HG03060 (cell line): Measurements from ENCODE around the gene ALMS1.
"Not testable (repeated sequence)": the region's sequence is repeated elsewhere in the genome, so short reads cannot be mapped to it uniquely, and the experiment has no call there.

ENCODE experiments used
- ATAC-seq: cut with Tn5 transposase; IDR thresholded peaks from one replicate; pipeline ENCODE4 v1.9.1; 2021; ENCODE audit warnings: low read depth, moderate number of reproducible peaks; ENCODE audit not compliant: unreplicated experiment

ALMS1 gene

DNA sequence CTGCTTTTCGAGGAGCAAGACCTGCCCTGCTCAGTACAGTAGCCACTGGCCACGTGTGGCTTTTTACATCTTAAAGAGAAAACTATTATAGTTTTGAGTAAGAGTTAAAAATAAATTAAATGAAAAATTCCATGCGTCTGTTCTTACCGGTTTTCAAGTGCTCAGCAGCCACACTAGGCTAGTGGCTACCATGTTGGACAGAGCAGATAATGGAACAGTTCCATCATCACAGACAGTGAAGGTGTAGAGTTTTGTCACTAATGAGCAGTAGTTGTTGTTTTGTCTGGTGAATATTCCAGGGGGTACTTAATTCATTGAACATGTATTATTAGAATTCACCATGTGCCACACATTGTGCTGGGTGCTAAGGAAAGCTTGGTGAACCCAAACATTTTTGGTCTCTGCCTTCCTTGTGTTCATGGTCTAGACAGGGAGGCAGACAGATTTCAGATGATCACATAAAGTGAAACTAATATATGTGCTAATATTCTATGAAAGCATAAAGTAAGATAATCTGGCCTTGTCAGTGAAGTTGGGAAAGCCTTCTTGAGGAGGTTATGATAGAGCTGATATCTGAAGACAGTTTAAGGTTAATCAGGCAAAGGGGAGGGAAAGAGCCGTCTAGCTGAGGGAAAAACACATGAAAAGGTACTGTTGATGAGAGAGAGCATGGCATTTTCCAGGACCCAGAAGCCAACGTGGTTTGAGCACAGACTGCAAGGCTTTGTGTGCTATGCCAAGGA lies 1.4 kb downstream of the ALMS1 start:
- ATAC-seq: no peak

DNA sequence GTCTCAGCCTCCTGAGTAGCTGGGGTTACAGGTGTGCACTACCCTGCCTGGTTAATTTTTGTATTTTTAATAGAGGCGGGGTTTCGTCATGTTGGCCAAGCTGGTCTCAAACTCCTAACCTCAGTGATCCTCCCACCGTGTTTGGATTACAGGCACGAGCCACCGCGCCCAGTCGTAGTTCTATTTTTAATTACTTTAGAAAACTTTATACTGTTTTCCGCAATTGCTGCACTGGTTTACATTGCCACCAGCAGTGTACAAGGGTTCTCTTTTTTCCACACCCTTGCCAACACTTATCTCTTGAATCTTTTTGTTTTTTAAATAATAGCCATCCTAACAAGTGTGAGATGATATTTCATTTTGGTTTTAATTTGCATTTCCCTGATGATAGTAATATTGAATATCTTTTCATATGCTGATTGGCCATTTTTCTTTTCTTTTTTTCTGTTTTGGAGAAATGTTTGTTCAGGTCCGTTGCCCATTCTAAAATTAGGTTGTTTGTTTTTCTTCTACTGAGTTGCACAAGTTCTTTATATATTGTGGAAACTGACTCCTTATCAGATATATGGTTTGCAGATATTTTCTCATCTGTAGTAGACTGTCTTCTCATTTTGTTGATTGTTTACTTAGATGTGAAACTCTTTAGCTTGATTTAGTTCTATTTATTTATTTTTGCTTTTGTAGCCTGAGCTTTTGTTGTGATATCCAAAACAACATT lies 16.9 kb downstream of the ALMS1 start:
- no peak for ATAC-seq

DNA sequence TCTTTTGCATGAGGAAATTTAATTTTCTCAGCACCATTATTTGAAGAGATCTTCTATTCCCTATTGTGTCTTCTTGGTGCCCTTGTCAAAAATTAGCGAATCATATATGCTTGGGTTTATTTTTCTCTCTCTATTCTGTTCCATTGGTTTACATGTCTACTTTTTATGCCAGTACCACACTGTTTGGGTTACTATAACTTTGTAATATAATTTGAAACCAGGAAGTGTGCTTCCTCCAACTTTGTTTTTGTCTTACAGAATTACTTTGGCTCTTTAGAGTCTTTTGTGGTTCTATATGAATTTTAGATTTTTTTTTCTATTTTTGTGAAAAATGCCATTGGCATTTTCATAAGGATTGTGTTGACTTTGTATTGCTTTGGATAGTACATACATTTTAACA lies 17.6 kb downstream of the ALMS1 start:
- ATAC-seq: no peak

DNA sequence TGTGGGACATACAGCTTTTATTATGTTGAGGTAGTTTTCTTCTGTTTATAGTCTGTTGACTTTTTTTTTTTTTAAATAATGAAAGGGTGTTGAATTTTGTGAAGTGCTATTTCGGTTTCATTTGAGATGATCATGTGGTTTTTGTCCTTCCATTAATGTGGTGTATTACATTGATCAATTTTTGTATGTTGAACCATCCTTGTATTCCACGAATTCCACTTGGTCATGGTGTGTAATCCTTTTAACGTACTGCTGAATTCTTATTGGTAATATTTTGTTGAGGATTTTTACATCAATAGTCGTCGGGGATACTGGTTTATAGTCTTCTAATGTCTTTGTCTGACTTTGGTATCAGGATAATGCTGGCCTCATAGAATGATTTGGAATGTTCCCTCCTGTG lies 18.8 kb downstream of the ALMS1 start:
- no peak for ATAC-seq

DNA sequence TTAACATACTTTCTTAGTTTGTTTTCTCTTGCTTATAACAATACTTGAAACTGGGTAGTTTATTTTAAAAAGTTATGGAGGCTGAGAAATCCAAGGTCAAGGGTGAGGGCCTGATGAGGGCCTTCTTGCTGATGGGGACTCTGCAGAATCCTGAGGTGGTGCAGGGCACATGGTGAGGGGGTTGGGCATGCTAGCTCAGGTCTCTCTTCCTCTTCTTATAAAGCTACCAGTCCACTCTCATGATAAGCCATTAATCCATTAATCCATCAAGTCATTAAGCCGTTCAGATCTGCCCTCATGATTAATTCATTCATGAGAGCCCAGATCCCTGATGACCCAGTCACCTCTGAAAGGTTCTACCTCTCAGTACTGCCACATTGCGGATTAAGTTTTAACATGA lies 21.4 kb downstream of the ALMS1 start:
- ATAC-seq: no peak

DNA sequence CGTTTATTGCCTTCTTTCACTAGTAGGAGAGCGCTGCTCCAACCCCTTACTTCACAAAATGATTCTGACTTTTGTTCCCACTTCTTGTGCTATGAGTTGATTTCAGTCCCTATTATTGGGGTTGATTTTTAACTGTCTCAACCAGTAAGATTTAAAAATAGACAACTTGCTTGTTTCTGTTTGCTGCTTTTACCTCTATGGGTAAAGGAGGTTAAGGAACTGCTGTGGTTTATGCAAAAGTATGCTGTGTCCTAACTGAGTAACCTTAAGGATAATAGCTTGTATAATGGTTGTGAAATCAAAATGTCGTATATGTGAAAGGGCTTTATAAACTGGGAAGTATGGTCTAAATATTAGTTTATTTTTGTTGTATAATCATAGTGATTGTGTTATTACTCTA lies 22.6 kb downstream of the ALMS1 start:
- ATAC-seq: no peak

DNA sequence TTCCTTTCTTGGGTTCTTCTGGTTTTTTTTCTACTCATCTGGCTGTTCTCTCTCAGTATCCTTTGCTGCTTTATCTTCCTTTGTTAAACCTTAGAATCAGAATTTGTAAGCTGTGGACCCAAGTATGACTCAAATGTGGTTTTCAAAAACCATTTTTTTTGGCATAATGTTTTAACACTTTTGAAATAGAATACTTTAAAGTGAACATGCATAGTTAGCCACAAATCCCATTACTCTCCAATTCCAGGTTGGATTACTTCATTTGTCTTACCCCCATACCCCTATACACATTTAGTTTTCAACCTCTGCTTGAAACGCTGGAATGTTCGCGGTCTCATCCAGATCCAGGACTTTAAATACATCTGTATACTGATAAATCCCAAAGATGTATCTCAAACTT lies 29.1 kb downstream of the ALMS1 start:
- ATAC-seq: no peak

DNA sequence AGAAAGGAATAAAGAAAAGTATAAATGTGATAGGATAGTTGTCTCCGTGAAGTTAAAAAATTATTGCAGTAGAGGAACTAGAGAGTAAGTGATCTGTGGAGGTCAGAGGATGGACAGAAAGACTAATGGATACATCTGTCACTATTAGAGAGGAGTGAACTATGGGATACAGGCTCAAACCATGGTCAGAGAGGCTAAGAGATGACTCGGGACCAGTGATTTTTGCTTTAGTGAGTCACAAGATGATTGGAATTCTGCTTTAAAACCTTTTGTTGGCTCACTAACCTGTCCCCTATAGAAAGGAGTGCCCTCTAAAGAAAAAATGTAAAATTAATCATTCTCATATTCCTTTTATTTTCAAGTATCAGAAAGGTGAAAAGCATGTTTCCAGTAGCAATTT lies 30.3 kb downstream of the ALMS1 start:
- ATAC-seq: no peak

DNA sequence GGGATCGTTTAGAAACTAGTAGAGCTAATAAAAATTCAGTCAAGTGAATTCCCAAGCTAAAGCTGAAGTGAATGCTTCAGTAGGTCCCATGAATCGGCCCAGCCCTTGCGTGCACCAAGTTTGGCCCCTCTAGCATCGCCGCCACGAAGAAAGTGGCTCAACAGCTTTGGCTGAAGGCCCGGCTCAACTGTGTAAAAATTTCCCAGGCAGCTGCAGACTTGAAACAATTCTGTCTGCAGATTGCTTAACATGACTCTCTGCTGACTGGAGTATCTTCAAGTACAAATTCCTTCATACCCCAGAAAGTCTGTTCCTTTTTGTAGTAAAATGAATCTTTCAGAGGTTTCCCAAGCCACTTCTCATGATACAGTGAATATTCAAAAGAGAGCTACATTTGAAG lies 32.7 kb downstream of the ALMS1 start:
- ATAC-seq: no peak

DNA sequence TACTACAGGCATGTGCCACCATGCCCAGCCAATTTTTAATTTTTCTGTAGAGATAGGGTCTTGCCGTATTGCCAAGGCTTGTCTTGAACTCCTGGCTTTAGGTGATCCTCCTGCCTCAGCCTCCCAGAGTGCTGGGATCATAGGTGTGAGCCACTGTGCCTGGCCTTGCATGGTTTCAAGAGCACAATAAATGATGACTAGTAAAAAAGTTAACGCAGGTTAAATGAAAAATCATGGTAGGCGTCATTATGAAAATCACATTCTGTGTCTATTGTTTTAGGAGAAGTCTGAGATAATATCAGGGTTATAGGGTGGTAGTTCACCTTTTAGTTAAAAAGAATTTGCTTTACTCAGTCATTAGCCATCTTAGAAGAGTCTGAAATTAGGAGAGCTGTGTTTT lies 38.3 kb downstream of the ALMS1 start:
- ATAC-seq: no peak

DNA sequence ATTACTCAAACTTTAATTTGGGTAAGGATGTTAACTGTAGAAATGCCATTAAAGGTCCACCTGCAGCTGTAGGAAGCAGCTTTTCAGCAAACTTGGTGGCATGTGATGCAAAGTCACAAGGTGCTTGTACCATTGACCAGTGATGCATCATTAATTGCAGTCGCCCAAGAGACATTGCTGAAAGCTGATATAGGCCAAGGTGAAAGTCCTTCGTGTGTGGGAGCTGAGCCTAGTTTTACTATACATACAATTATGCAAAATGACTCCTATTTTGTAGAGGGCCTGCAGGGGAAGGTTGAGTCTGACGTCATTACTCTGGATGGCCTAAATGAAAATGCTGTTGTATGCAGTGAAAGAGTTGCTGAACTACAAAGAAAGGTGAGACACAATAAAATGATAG lies 40.5 kb downstream of the ALMS1 start:
- ATAC-seq: no peak

DNA sequence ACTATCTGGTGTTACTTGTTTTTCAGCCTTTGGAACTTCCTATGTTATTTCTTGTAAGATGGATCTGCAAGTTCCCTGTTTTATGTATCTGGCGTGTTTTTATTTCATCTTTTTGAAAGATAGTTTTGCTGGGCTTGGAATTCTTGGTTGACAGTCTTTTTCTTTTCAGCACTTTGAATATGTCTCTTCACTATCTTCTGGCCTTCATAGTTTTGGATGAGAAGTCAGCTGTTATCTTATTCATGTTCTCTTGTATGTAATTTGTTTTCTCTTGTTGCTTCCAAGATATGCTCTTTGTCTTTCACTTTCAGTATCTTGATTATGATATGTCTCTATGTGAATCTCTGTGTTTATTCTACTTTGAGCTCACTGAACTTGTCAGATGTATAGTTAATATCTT lies 50.4 kb downstream of the ALMS1 start:
- ATAC-seq: no peak

DNA sequence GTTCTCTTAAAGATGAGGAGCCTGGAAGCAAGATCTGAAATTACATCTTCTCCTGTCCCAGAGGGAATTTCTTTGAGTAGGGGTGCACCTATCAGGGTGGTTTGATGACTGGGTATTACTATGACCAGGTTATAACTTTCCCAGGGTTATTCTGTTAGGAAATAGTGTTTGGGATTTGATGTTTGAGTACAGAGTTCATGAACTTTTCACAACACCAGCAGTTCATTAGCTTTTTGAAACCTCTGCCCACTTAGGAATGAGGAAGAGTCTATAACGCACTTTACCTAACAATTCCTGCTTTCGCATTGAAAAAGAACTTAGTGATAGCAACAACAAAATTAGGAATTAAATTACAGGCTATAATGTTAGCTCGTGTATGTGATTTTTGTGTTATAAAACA lies 58.6 kb downstream of the ALMS1 start:
- ATAC-seq: no peak

DNA sequence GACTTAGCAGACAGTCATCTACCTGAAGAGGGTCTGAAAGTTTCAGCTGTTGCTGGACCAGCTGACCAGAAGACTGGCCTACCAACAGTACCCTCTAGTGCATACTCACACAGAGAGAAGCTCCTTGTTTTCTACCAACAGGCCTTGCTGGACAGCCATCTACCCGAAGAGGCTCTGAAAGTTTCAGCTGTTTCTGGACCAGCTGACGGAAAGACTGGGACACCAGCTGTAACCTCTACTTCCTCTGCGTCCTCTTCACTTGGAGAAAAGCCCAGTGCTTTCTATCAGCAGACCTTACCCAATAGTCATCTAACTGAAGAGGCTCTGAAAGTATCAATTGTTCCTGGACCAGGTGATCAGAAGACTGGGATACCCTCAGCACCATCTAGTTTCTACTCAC lies 63.2 kb downstream of the ALMS1 start:
- ATAC-seq: no peak

DNA sequence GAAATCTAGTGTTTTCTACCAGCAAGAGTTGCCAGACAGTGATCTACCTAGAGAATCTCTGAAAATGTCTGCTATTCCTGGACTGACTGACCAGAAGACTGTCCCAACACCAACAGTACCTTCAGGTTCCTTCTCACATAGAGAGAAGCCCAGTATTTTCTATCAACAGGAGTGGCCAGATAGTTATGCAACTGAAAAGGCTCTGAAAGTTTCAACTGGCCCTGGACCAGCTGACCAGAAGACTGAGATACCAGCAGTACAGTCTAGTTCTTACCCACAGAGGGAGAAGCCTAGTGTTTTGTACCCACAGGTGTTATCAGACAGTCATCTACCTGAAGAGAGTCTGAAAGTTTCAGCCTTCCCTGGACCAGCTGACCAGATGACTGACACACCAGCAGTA lies 63.8 kb downstream of the ALMS1 start:
- ATAC-seq: no peak

DNA sequence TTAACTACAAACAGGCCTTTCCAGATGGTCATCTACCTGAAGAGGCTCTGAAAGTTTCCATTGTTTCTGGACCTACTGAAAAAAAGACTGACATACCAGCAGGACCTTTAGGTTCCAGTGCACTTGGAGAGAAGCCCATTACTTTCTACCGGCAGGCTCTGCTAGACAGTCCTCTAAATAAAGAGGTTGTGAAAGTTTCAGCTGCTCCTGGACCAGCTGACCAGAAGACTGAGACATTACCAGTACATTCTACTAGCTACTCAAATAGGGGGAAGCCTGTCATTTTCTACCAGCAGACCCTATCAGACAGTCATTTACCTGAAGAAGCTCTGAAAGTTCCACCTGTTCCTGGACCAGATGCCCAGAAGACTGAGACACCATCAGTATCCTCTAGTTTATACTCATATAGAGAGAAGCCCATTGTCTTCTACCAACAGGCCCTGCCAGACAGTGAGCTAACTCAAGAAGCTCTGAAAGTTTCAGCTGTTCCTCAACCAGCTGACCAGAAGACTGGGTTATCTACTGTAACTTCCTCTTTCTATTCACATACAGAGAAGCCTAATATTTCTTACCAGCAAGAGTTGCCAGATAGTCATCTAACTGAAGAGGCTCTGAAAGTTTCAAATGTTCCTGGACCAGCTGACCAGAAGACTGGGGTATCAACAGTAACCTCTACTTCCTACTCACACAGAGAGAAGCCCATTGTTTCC lies 65.8 kb downstream of the ALMS1 start:
- ATAC-seq: peak; percentile 91

DNA sequence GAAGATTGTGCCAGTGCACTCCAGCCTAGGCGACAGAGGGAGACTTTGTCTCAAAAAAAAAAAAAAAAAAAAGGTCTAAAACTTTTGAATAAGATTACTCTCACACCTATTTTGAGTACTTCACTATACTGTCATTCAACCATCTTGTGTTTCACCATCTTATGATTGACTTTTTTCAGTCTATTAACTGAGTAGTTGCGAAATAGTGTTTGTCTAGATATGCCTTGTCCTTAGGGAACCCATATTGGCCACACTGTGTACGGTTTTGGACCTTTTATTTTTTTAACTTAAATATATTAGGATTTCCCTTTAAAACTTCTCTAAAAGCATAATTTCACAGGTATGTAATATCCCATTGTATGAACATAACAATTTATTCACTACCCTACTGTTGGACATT lies 72.3 kb downstream of the ALMS1 start:
- no peak for ATAC-seq

DNA sequence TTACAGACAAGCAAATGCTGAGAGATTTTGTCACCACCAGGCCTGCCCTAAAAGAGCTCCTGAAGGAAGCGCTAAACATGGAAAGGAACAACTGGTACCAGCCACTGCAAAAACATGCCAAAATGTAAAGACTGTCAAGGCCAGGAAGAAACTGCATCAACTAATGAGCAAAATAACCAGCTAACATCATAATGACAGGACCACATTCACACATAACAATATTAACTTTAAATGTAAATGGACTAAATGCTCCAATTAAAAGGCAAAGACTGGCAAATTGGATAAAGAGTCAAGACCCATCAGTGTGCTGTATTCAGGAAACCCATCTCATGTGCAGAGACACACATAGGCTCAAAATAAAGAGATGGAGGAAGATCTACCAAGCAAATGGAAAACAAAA lies 76.8 kb downstream of the ALMS1 start:
- not testable (repeated sequence) for ATAC-seq

DNA sequence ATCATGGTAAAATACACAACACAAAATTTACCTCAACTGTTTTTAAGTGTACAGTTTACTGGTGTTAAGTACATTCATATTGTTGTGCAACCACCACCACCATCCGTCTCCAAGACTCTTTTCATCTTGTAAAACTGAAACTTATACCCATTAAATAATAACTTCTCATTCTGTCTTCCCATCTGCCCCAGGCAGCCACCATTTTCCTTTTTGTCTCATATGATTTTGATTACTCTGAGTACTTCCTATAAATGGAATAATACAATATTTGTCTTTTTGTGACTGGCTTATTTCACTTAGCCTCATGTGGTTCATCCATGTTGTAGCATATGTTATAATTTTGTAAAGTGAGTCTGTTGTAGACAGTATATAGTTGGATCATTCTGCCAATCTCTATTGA lies 82.7 kb downstream of the ALMS1 start:
- no peak for ATAC-seq

DNA sequence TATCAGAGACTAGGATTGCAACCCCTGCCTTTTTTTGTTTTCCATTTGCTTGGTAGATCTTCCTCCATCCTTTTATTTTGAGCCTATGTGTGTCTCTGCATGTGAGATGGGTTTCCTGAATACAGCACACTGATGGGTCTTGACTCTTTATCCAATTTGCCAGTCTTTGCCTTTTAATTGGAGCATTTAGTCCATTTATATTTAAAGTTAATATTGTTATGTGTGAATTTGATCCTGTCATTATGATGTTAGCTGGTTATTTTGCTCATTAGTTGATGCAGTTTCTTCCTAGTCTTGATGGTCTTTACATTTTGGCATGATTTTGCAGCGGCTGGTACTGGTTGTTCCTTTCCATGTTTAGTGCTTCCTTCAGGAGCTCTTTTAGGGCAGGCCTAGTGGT lies 98.2 kb downstream of the ALMS1 start:
- not testable (repeated sequence) for ATAC-seq

DNA sequence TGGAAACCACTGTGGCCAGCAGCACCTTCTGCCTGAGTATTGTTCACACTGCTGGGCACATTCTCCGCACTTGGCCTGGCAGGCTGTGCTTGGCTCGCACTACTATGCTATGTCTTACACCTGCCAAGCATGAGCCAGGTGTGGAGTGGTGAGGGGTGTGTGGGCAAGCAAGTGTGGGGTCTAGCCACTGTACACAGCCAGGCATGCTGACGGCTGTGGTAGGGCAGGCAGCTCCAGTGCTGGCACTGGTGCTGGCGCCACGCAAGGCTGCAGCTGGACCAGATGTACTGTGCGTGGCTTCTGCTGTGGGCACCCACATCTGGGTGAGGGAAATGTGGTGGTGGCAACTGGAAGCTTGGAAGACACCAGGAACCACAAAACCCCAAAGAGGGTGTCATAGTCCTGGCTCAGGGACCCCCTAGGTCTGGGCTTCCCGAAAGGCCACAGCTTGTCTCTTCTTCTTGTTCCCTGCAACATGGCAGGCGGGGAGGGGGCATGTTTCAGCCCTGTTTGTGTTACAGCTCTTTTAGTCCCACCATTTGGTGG lies 101.5 kb downstream of the ALMS1 start:
- ATAC-seq: no peak
